NCI-H2196 treated with DMSO at 0.1 percent for 48 hours (cell line): ENCODE results near the gene C1S.

Experiments used
- DNase-seq: peaks from one replicate; lab custom pipeline; 2025; ENCODE audit not compliant: unreplicated experiment; lab: John Stamatoyannopoulos, UW

C1S gene

GRCh38 chr12:7075518-7075917 lies 15.0 kb downstream of the C1S start:
- no peak for DNase-seq

- DNase-seq = no peak
Observed at GRCh38 chr12:7075939-7076338, 15.4 kb downstream of the C1S start.

- DNase-seq = no peak
Observed at GRCh38 chr12:7076493-7076892, 16.0 kb downstream of the C1S start.

GRCh38 chr12:7078163-7078562 lies 17.6 kb downstream of the C1S start:
- DNase-seq = no peak

- no peak for DNase-seq
Observed at GRCh38 chr12:7079826-7080125, 19.3 kb downstream of the C1S start.

- DNase-seq = no peak
Observed at GRCh38 chr12:7081037-7081436, 20.5 kb downstream of the C1S start.

- no peak for DNase-seq
Observed at GRCh38 chr12:7083125-7083524, 22.6 kb downstream of the C1S start.

GRCh38 chr12:7089196-7089871 lies 28.8 kb downstream of the C1S start:
- no peak for DNase-seq

GRCh38 chr12:7090222-7090998 lies 29.9 kb downstream of the C1S start:
- DNase-seq = no peak

- no peak for DNase-seq
Observed at GRCh38 chr12:7091171-7091570, 30.7 kb downstream of the C1S start.

GRCh38 chr12:7091660-7092228 lies 31.2 kb downstream of the C1S start:
- DNase-seq = no peak

- no peak for DNase-seq
Observed at GRCh38 chr12:7092229-7092985, 31.9 kb downstream of the C1S start, which contains the start of gene C1R. TSS of gene C1R (minus strand) at chr12:7092445. CDS start at chr12:7092388, 57 bp downstream.

GRCh38 chr12:7092986-7093460 lies 32.5 kb downstream of the C1S start:
- DNase-seq = no peak

GRCh38 chr12:7093486-7093885 lies 33.0 kb downstream of the C1S start:
- DNase-seq = no peak

- DNase-seq = no peak
Observed at GRCh38 chr12:7093892-7094291, 33.4 kb downstream of the C1S start.

GRCh38 chr12:7096006-7096932 lies 35.8 kb downstream of the C1S start:
- DNase-seq = no peak

- no peak for DNase-seq
Observed at GRCh38 chr12:7096979-7097378, 36.5 kb downstream of the C1S start.

GRCh38 chr12:7099290-7099996 lies 38.9 kb downstream of the C1S start:
- no peak for DNase-seq

GRCh38 chr12:7100239-7100638 lies 39.7 kb downstream of the C1S start:
- DNase-seq = no peak
